D721Med (cell line): Measurements from ENCODE around the gene UMOD.

Experiments used
- DNase-seq: peaks from one replicate; pipeline ENCODE4 v3.0.0; 2011; ENCODE audit warnings: low spot score; ENCODE audit not compliant: insufficient read length
- FAIRE-seq: peaks from 2 replicates; lab custom pipeline; 2011; peaks lifted over from hg19 to GRCh38; lab: Jason Lieb, UNC
- CTCF ChIP-seq: IDR thresholded peaks from 2 replicates; pipeline ENCODE4 v1.5.1; 2012; ENCODE audit warnings: mild to moderate bottlenecking, control low read depth; ENCODE audit not compliant: insufficient read depth; ENCODE audit errors: missing control alignments

Gene UMOD

GRCh38 chr16:20310421-20311395 is 41.8 kb downstream of the UMOD start:
- FAIRE-seq = no peak
- TF ChIP-seq CTCF = no peak
- no peak for DNase-seq

DNA sequence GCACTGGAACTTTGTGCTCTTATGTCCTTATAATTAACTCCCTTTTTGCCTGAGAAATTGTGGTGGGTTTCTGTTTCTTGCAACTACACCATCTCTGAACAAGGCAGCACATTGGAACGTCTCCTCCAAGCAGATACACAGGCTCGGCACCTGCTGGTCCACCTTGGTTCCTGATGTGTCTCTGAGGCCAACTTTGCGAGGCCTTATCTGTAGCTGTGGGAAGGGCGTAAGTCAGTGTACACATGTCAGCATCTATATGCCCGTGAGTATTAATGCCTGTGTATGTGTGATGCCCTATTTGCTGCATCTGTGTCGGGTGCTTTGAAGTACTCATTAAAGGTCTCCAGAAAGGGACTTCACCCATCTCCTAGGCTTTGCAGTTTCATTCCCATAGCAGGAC is 42.7 kb downstream of the UMOD start:
- TF ChIP-seq CTCF = no peak
- FAIRE-seq (no peak), DNase-seq (no peak)

DNA sequence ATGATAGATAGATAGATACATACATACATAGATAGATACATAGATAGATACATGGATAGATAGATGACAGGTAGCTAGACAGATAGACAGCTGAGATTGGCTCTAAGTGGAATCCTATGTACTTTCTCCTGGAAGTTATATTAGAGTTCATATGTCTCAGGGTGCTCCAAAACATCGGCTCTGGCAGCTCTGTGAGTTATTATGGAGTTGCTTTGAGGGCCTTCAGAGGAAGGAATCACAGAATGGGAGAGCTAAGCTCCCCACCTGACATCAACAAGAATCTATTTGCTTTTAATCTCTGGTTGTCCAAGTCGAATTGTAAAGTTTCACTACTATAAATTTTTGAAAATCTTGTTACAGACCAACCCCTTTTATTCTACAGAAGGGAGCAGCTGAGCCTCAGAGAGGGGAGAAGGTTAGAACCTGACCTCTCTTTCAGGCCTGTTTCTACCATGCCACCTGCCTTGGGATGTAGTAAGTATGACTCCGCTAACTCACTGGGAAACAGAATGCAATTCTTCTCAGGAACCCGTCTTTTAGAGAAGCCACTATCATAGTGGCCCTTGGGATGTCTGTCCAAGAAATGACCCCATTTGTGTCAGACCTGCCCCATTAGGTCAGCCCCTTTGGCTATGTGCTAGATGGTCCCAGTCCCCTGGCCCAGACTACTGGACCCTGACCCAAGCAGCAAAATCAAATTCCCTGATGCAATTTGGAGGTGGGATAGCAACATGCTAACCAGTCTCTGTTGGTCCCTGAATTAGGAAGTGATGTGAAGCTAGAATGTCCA is 43.5 kb downstream of the UMOD start:
- DNase-seq (no peak), FAIRE-seq (no peak)
- TF ChIP-seq CTCF = no peak

- FAIRE-seq (no peak), DNase-seq (no peak)
- no peak for TF ChIP-seq CTCF
These were observed 44.2 kb downstream of the UMOD start for GRCh38 chr16:20308266-20308665.

GRCh38 chr16:20307791-20308190 is 44.7 kb downstream of the UMOD start:
- no peak for TF ChIP-seq CTCF
- FAIRE-seq (no peak), DNase-seq (no peak)

- FAIRE-seq = no peak
- DNase-seq = no peak
- no peak for TF ChIP-seq CTCF
These were observed 45.3 kb downstream of the UMOD start for GRCh38 chr16:20307240-20307671.
